GM21390 (cell line): Measurements from ENCODE around the gene INPP1.

Experiments
- ATAC-seq: cut with Tn5 transposase; IDR thresholded peaks from one replicate; pipeline ENCODE4 v1.9.1; 2021; ENCODE audit not compliant: unreplicated experiment

INPP1 gene

DNA sequence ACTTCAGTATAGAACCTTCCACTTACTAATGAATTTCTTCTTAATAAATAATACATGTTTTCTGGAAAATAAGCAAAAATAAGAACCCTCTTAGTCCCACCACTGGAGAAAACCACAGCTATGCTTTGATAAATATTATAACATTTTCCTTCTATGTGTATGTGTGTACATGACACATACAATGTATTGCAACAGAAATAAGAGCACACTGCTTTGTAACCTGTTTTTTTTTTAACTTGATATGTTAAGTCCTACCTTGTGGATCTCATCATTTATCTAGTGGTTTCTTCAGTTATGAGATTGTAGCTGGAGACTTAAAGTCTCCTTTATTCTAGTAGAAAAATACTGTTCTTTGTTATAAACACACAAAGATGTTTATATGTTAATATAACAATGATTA, 17.2 kb downstream of the INPP1 start:
- no peak for ATAC-seq

DNA sequence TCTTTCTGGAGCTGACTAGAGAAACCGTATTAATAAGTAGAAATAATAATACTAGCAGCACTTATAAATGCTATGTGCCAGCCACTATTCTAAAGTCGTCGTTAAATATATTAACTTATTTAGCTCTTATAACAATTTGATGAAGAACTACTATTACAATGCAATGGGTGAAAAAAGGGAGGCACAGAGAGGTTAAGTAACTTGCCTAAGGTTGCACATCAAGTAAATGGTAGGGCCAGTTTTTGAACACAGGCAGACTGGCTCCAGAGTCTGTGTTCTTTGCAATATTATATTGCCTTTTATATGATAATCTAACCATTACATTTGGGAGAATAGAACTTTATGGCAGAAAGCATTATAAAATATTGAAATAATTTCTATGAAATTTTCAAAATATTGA, 17.6 kb downstream of the INPP1 start:
- ATAC-seq: no peak

DNA sequence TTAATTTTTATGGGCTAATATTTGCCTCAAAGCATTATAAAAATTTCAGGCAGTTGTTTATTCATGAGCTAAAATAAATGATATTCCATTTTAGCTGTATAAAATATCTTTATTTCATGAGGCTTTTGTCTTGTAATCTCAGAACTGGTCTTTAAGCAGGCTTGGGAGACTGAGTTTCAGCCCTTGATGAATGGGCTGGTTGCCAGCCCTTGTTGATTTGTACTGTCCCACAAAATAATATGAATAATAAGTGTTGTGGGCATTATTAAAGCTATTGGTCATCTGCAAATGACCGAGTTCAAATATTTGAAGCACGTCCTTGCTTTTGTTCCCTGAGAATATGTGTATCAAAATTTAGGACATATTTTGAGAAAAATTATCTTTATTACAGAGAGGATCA, 18.2 kb downstream of the INPP1 start:
- no peak for ATAC-seq

DNA sequence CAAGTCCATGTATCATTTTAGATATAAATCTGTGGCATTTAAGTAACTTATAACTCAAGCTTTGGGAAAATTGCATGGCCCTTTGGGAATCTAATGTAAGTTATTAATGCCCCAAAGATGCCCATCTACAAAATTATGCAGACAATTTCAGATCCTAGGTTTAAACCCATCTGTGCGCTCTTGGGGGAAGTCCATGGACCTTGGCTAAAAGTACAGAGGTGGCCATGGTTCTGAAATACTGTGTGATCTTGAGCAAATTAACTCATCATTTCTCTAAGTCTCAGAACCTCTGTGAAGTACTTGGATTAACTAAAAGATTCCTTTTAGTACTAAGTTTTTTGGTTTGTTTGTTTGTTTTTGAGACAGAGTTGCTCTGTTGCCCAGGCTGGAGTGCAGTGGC, 19.5 kb downstream of the INPP1 start:
- ATAC-seq: no peak

DNA sequence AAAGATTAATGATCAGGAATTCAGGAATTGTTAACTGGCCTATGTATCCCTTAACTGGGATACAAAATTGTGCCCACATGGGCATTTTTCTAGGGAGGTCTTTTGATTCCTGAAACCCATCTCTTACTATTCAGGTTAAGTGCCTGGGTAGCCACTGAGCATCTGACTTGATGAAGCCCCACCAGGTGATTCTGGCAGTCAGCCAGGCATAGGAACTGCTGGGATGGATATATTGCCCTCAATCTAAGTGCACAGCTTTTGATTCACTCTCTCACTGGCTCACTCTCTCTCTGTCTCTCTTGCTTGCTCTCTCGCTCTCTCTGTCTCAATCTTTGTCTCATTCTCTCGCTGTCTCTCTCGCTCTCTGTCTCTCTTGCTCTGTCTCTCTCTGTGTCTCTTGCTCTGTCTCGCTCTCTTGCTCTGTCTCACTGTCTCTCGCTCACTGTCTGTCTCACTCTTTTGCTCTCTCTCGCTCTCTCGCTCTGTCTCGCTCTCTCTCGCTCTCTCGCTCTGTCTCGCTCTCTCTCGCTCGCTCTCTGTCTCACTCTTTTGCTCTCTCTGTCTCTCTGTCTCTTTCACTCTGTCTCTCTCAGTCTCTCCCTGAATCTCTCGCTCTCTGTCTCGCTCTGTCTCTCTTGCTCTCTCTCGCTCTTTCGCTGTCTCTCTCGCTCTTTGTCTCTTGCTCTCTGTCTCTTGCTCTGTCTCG, 22.3 kb downstream of the INPP1 start:
- no peak for ATAC-seq

DNA sequence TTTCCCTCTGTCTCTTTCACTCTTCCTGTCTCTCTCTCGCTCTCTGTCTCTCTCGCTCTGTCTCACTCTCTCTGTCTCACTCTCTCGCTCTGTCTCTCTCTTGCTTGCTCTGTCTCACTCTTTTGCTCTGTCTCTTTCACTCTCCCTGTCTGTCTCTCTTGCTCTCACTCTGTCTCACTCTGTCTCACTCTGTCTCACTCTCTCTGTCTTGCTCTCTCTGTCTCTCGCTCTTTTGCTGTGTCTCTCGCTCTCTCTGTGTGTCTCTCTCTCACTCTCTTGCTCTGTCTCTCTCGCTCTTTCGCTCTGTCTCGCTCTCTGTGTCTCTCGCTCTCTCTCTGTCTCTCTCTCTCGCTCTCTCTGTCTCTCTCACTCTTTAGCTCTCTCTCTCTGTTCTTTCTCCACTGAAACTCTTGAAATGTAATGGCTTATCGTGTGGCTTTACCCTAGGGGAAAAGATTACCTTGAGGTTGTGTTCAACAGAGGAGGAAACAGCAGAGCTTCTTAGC, 22.9 kb downstream of the INPP1 start:
- ATAC-seq: no peak

DNA sequence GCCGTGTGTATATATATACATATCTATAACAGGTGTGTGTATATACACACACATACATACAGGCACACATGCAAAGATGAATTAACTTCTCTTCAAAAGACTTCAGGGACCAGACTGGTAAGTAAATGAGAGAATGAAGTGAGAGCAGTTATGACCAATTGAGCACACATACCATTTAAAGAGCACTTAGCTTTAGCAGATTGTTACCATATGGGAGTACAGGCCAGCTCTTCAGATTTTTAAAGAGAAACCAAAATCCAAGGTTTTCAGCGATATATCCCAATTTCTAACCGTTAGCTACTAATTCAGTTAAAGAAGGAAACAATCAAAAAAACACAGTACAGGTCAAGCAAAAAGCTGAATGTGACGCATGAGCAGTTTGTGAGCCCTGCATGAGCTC, 23.7 kb downstream of the INPP1 start:
- no peak for ATAC-seq

DNA sequence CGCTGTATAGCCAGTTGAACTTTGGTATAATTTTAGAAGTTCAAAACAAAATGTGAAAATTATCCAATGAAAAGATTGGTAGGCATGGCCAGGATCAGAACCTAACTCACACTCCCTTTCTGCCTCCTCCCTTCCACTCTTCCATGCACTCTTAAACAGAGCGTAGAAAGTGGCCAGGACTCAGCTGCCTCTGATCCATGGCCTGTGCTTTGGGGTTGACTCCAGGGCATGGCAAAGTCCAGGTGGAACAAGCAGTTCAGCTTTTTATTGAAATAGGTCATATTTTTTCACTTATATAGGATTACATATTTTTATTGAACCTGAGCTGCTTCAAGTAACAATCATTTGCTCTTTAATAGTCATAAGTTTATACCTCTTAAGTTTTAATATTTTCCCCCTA, 26.2 kb downstream of the INPP1 start:
- no peak for ATAC-seq

DNA sequence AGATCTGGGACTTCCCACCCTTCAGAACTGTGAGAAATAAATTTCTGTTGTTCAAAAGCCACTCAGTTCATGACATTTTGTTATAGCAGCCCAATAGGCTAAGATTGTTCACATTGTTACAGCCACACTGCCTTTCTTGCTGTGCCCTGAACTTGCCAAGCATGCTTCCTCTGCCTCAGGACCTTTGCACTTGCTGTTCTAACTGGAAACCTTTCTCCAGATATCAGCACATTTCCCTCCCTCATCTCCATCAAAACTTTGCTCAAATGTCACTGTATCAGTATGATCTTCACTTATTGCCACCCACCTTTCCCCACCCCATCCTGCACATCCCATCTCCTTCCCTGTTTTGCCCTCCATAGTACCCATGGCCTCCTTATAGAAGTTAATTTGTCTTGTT, 32.7 kb downstream of the INPP1 start:
- no peak for ATAC-seq

DNA sequence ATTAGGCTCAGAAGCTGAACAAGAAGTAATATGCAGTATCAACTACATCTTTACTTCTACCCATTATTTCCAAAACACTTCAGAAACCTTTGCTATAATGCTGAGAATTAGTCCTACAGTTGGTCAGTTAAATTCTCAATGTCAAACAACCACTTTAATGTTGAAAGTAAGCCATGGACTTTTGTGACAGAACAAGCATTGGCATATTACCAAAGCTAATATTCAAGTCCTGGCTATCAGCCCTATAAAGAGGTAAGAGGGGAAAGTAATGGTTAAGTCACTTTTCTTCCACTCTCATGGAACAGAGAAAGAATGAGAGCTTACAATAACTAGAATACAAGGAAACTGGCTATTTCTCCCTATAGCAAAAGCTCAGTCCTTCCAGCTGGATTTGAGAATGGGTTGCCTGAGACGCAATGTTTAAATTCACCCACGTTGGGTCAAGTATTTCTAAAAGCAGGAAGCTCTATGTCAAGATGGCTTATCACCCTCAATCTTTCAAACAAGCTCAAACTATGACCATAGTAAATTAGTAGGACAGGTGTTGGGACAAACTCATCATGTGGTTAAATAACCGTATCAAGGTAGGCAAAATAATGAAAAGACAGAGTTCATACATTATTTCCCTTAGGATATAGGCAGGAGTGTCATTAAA, 33.3 kb downstream of the INPP1 start:
- ATAC-seq: no peak

DNA sequence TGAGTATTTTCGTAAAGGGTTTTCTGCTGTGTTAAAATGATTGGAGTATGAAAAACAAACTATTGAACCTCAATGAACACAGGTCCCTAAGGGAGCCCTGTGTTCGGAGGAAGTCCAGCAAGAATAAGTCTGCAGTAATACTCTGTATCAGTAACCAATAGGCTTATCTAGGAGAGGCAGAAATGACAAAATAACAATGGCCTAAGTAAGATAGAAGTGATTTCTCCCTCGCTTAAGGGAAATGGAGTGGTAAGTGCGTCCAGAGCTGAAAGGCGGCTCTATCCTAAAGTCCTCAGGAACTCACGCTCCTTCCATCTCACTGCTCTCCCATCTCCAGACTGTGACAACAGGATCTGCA, 35.5 kb downstream of the INPP1 start:
- no peak for ATAC-seq

DNA sequence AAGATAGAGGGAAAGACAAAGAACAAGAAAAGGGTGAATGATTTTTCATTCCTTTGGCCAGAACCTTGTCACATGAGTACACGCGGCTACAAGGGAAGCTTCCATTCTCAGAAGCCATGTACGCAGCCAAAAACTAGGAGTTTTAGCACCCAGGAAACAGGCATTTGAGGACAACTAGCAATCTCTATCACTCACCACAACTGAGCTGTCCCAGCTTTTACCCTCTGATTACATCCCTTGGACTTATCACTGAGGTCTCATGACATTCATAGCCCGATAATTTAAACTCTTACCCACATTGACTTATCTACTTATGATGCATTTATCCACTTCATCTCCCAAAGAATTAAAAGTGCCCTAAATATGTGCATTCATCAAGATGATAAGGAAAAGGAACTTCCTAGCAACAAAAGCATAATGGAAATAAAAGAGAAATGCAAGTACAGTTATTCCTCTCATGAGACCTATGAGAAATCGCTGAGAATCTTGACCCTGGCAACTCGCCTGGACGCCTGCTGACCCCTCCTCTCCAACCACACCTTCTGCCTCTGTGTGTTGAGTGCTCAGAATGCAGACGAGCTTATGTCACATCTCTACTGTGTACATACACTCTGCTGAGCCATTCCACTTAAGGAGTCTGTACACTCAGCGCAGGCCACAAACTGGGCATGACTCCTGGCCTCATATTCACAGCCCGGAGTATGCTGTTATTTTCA, 36.0 kb downstream of the INPP1 start:
- ATAC-seq: no peak

DNA sequence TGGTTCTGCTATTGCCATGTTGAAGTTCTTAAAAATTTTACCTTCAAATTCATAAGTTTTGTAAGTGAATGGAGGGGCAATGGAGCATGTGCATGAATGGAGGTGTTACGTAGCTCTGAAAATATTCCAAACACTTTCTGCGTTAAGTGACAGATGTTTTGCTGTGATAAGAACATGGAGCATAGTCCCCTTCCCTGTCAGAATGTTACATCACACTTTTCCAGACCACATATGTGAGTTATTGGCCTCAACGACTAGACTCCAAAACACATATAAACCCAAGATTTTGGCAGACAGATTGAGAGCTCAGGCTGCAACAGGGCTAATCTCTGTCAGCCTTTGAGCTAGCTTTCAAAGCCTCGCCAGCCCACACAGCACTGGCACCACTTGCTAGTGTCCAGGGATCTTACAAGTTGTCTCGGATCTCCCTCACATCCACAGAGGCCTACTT, 37.6 kb downstream of the INPP1 start:
- no peak for ATAC-seq

DNA sequence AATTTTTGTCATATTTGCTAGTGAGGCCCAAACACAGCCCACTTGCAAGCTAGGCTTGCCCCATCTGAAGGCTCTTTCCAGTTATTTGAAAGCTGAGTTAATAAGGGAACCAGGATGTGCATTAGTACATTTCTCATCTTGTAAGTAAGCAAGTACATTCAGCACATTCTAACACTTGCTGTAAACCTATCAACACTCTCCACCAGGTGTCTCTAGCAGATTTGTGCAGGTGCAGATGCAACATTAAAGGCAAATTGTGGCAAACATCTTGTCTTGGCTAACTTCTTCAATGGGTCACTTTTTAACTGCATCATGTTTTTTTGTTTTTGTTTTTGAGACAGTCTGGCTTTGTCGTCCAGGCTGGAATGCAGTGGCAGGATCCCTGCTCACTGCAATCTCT, 39.5 kb downstream of the INPP1 start:
- peak; percentile 92 for ATAC-seq

DNA sequence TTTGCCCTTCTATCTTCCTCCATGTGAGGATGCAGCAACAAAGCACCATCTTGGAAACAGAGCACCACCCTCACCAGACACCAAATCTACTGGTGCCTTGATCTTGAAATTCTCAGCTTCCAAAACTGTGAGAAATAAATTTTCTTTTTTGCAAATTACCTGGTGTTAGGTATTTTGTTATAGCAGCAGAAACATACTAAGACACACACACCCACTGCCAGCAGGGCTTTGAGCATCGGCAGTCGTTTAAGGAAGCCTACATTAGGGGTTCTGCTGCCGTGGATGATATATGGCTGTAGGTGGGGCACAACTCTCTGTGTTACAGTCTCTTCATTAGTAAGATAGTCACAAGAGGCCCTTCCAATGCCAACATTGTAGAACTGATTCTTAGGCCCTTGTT, 44.0 kb downstream of the INPP1 start:
- no peak for ATAC-seq

DNA sequence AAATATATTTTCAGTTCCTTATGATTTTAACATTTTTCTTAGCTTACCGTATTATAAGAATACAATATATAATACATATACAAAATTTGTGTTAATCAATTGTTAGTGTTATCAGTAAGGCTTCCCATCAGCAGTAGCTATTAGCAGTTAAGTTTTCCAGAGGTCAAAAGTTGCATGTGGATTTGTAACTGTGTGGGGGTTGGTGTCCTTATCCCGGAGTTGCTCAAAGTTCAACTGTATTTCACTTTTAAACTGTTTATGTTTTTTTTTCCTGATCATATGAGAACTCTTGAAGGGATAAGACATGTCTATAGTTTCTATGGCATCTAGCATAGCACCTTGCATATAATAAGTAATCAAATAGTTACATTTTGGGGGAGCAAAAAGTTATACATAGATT, 52.9 kb downstream of the INPP1 start:
- ATAC-seq: no peak

DNA sequence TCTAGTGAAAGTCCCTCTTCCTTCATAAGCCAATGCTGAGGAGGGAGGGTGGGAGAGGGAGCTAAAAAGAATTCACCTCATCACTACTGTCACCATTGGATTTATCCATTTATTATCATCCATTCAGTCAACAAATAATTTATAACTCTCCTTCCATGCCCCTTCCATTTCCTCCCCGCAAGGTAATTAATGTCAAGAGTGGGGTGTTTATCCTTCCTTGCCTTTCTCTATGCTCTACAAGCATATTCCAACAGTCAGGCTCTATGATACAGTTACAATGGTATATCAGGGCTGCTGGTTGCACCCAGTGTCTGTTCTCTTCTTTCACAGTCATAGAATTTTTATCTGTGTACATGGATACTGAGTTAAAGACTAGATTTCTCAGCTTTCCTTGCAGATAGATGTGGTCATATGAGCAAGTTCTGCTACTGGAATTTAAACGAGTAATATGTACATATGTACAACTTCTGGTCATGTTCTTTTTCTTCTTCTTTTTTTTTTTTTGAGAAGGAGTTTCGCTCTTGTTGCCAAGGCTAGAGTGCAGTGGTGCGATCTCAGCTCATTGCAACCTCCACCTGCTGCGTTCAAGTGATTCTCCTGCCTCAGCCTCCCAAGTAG, 59.7 kb downstream of the INPP1 start:
- ATAC-seq: no peak

DNA sequence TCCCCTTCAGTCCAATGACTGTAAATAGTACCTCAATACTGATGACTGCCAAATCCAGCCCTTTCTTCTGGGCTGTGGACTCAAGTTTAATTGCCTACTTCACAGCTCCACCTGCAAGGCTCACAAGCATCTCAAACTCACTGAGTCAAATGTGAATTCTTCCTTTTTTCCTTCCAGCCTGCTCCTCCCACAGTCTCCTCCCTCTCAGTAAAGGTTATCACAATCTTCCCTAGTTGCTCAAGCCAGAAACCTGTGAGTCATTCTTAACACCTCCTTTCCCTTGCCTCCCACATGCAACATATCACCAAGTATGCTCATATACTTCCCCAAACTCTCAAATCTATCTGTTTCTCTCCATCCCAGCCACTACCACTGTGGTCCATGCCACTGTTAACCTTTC, 61.1 kb downstream of the INPP1 start:
- no peak for ATAC-seq

DNA sequence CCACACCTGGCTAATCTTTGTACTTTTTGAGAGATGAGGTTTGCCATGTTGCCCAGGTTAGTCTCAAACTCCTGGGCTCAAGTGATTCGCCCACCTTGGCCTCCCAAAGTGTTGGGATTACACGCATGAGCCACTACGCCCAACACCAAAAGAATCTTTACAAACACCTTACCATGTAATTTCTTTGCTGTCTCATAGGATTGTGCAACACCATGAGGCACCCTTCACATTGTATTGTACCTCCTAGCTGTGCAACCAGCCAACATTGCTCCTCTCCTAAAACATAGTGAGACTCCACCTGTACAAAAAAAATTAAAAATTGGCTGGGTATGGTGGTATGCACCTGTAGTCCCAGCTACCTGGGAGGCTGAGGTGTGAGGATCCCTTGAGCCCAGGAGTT, 61.7 kb downstream of the INPP1 start:
- no peak for ATAC-seq

DNA sequence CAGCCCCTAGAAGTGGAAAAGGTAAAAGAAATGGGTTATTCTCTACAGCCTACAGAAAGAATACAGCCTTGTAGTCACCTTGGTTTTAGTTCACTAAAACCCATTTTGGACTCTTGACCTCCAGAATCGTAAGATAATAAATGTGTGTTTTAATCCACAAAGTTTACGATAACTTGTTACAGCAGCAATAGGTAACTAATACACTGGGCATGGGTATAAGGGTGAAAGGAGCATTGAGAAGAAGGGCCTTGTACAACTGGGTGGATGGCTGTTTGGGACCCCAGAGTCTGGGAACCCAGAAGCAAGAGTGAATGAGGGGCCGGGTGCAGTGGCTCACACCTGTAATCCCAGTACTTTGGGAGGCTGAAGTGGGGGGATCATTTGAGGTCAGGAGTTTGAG, 62.6 kb downstream of the INPP1 start:
- ATAC-seq: no peak

DNA sequence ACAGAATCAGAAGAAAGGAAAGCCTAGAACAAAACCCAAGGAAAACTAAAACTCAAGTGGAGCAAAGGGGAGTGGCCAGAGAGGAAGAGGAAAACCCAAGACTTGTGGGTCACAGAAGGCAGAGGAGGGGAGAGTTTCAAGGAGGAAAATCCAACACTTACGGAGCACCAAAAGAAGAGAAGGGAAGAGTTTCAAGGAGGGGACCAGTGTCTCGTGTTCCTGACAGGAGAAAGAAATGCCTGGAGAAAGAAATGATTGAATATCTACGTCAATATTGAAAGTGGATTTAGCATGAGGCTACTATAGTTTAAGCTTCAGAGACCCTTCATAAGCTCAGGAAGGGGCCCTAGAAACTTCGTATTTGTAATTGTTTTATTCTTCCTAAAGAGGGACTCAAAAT, 63.4 kb downstream of the INPP1 start:
- no peak for ATAC-seq

DNA sequence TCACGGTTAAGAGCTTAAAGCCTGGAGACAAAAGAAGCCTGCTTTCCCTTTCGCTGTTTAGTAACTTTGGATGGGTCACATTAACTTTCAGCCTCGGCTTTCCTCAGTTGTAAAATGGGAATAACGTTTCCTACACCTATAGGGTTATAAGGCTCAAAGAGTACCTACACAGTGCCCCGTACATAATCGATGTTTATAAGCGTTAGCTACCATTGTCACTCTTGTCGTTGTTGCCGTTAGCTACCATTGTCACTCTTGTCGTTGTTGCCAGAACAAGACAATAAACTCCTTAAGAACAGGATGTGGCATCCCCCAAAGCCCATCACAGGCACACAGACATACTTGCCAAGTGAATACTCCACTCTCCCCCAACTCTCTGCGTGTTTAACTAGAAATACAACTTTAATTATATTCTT, 63.9 kb downstream of the INPP1 start:
- ATAC-seq: no peak
